H1 (cell line): ENCODE results near the gene SSH2. TPM values are rescaled to one million over a fixed set of nuclear protein-coding genes. Genes with fewer than 3 reads are reported as not detected.
A peak's percentile ranks its signal among the peaks of the same experiment; 100 is the strongest.

ENCODE experiments used
- CHD7 ChIP-seq: fragments of 300-600 bp; sonication (generic); IDR thresholded peaks from 2 replicates; pipeline ENCODE4 v1.7.1; 2012; ENCODE audit warnings: low read length, moderate library complexity, mild to moderate bottlenecking, inconsistent platforms; ENCODE audit not compliant: insufficient replicate concordance
- polyA plus RNA-seq, 7 experiments: library from polyadenylated mRNA; depleted of rRNA in 3 of 7; stranded (reverse) in 5 of 7; unstranded in 2 of 7; fragments of >200 nt in 5 of 7; fragments of 200-250 nt in 2 of 7; gene quantifications; 1 replicate in 5 of 7; 2 replicates in 1 of 7; 4 replicates in 1 of 7; pipeline versions ENCODE4 v1.2.1 to v1.2.3, GENCODE V29; 2011 to 2013; ENCODE audit warnings: missing spikeins in 2 of 7, mixed read lengths in 2 of 7
- total RNA-seq: library from RNA; stranded (reverse); fragmentation: NEBNext Ultra II Directional; extraction: Animal tissue kit (Norgen Biotek cat#: 25700); gene quantifications from 2 replicates; pipeline ENCODE4 v1.2.1, GENCODE V29; 2021

The SSH2 gene
- total and polyA plus RNA-seq, 2 of the 8 experiments (the other 6 are each of a cell fraction or from before 2014, with no cell fraction given) = 5.2 to 15.9 TPM

- peak; percentile 45 for TF ChIP-seq CHD7
Observed at GRCh38 chr17:29591146-29591736, 338.8 kb downstream of the SSH2 start (continued).
